Dermis lymphatic vessel endothelial cell (primary cell): ENCODE measurements around the gene ZNF221. TPM values are rescaled to one million over a fixed set of nuclear protein-coding genes. Genes with fewer than 3 reads are reported as not detected.

Experiments
- total RNA-seq: library from RNA; depleted of rRNA; stranded (reverse); fragments of >200 nt; gene quantifications from 2 replicates; pipeline ENCODE4 v1.2.1, GENCODE V29; 2014

ZNF221 gene
- total RNA-seq, result 3.9 and 6.3 TPM in 2 replicates

DNA sequence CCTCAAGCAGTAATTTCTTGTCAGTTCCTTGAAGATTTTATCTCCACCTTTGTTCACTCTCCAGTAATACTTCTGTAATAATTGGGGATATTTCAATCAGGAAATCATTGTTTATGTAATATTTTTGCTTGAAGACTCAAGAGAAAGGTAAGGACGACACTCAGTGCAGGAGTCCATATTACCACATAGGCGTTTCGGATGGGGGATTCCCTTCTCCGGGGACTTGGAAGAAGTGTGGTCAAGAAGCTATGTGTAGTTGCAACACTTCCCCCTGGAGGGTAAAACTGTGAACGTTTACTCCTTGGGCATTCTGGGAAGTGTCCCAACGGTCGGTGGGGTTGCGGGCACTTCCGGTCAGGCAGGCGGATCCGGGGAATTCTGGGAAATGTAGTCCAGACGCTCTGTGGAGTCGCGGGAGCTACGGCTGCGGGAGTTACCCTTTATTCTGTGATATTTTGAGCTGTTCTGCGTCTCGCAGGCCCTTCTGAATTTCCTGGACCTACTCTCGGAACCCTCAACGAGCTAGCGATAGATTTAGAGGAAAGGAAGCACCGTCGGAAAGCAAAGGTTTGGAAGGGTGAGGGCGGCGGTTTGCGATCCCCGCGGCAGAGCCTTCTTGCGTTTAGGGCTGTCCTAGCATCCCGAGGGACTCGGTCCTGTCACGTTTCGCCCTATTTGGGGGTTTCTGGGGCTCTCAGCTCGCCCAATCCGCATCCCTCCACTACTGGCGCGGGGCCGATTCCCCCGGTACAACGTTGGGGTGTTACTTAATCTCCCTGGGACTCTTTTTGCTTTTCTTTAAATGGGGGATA lies at the start of gene ZNF221:
TSS of gene ZNF221 (plus strand) at position 395 of the 812 bp plus-strand sequence. CDS start 11,499 bp downstream, outside the sequence.

GRCh38 chr19:43934985-43935708 lies 15.9 kb upstream of the ZNF221 start, which contains the start of gene ZNF45:
Gene ZNF45 (minus strand): TSS chr19:43935282. CDS start chr19:43922185, 13,097 bp downstream.

GRCh38 chr19:43983912-43984686 lies 33.1 kb downstream of the ZNF221 start, which contains the start of gene ZNF155:
Gene ZNF155 (plus strand): TSS chr19:43984188. CDS start chr19:43988544, 4,356 bp downstream.

GRCh38 chr19:44002566-44003460 lies 51.8 kb downstream of the ZNF221 start, which contains the start of gene ZNF230:
Gene ZNF230 (plus strand): TSS chr19:44002957. CDS start chr19:44007079, 4,122 bp downstream.

Other genes starting within 250 kb of the ZNF221 start
- gene IRGC, start 235.2 kb upstream of the ZNF221 start, total RNA-seq, result not detected in 2 replicates
- 3.8 and 5.4 TPM in 2 replicates for gene SMG9, start 196.3 kb upstream of the ZNF221 start, total RNA-seq
- gene KCNN4, start 170.3 kb upstream of the ZNF221 start, total RNA-seq, result 0.11 TPM in 1 of 2 replicates, not detected in the other
- gene LYPD5, start 148.8 kb upstream of the ZNF221 start, total RNA-seq, result 0.22 and 0.43 TPM in 2 replicates
- 7.2 and 12.0 TPM in 2 replicates for gene ZNF283, start 123.9 kb upstream of the ZNF221 start, total RNA-seq
- 0.54 and 0.77 TPM in 2 replicates for gene ZNF404, start 67.3 kb upstream of the ZNF221 start, total RNA-seq
- 16.3 and 21.6 TPM in 2 replicates for gene ZNF45, start 15.9 kb upstream of the ZNF221 start, total RNA-seq
- gene ZNF155, start 33.0 kb downstream of the ZNF221 start, total RNA-seq, result 7.8 and 9.9 TPM in 2 replicates
- 3.0 and 4.2 TPM in 2 replicates for gene ZNF230, start 51.7 kb downstream of the ZNF221 start, total RNA-seq
- gene ZNF222, start 74.2 kb downstream of the ZNF221 start, total RNA-seq, result 5.7 and 7.8 TPM in 2 replicates
- gene ZNF223, start 100.8 kb downstream of the ZNF221 start, total RNA-seq, result 6.0 and 7.3 TPM in 2 replicates
- gene ZNF284, start 120.9 kb downstream of the ZNF221 start, total RNA-seq, result 2.9 and 3.1 TPM in 2 replicates
- 28.3 and 38.9 TPM in 2 replicates for gene ZNF224, start 143.1 kb downstream of the ZNF221 start, total RNA-seq
- gene ZNF225, start 162.2 kb downstream of the ZNF221 start, total RNA-seq, result 5.9 and 7.8 TPM in 2 replicates
- gene ZNF234, start 190.3 kb downstream of the ZNF221 start, total RNA-seq, result 8.0 and 12.5 TPM in 2 replicates
- gene ZNF226, start 213.9 kb downstream of the ZNF221 start, total RNA-seq, result 14.1 and 15.7 TPM in 2 replicates